ENCODE results near the gene DNM1. TPM values are rescaled to one million over a fixed set of nuclear protein-coding genes. Genes with fewer than 3 reads are reported as not detected.
"Not testable (repeated sequence)": the region's sequence is repeated elsewhere in the genome, so short reads cannot be mapped to it uniquely, and the experiment has no call there.

Gene DNM1
- total RNA-seq, 1 experiment from 2014 or later = 3.9 TPM

GRCh38 chr9:128226412-128226801 is 23.2 kb downstream of the DNM1 start:
- Histone ChIP-seq H3K4me1 (no peaks in the 10 kb centered on the region), H3K9me3 (no peaks in the 10 kb centered on the region), H3K36me3 (ENCODE audit: control insufficient read depth, insufficient read depth, low read length) (no peaks in the 10 kb centered on the region), H3K4me3 (ENCODE audit: low read depth, low read length) (no peak overlapping the region), H3K27me3 (replicated peaks; ENCODE audit: control insufficient read depth, insufficient read depth, low read length) (no peaks in the 10 kb centered on the region)
- H3K4me3 Mint-ChIP-seq (ENCODE audit: unreplicated experiment) = no peak overlapping the region
- DNase-seq = no peak
- H3K36me3 Mint-ChIP-seq (ENCODE audit: insufficient read depth, unreplicated experiment) = peaks cover 5% of the 10 kb centered on the region
- ChIA-PET POLR2A (no interaction called here), CTCF (no interaction called here)
- BruUV-seq (replicated peaks) = no TSS peak
- no peaks in the 10 kb centered on the region for H3K4me1 Mint-ChIP-seq (ENCODE audit: low read depth, unreplicated experiment)
- no peak for TF ChIP-seq CTCF (IDR thresholded peaks at IDR 0.05; ENCODE audit: insufficient read depth in 1 of 2, low read depth in 1 of 2, low read length in 1 of 2, severe bottlenecking in 1 of 2, unreplicated experiment in 1 of 2)
- intact Hi-C loops (cut with micrococcal nuclease; ENCODE audit: unreplicated experiment) = no loop called here
- no peaks in the 10 kb centered on the region for H3K27me3 Mint-ChIP-seq (ENCODE audit: insufficient read depth, unreplicated experiment)
- H3K27ac Mint-ChIP-seq (ENCODE audit: unreplicated experiment) = no peak overlapping the region
- no peaks in the 10 kb centered on the region for H3K9me3 Mint-ChIP-seq (ENCODE audit: unreplicated experiment)

GRCh38 chr9:128230897-128231296 is 27.7 kb downstream of the DNM1 start:
- DNase-seq; H3K27me3 ChIP-seq (replicated peaks; ENCODE audit: control insufficient read depth, insufficient read depth, low read length); H3K36me3 ChIP-seq (ENCODE audit: control insufficient read depth, insufficient read depth, low read length); H3K4me1 ChIP-seq; CTCF ChIA-PET; H3K27ac Mint-ChIP-seq (ENCODE audit: unreplicated experiment); H3K4me3 Mint-ChIP-seq (ENCODE audit: unreplicated experiment); H3K4me1 Mint-ChIP-seq (ENCODE audit: low read depth, unreplicated experiment); intact Hi-C loops (cut with micrococcal nuclease; ENCODE audit: unreplicated experiment); H3K36me3 Mint-ChIP-seq (ENCODE audit: insufficient read depth, unreplicated experiment); H3K27me3 Mint-ChIP-seq (ENCODE audit: insufficient read depth, unreplicated experiment); H3K9me3 ChIP-seq; H3K4me3 ChIP-seq (ENCODE audit: low read depth, low read length); BruUV-seq (replicated peaks); POLR2A ChIA-PET; H3K9me3 Mint-ChIP-seq (ENCODE audit: unreplicated experiment): not testable (repeated sequence)

- BruUV-seq (replicated peaks) = no TSS peak
Measured at GRCh38 chr9:128231638-128232527, 28.7 kb downstream of the DNM1 start.

More at GRCh38 chr9:128231638-128232527, 28.7 kb downstream of the DNM1 start:
- Histone ChIP-seq H3K36me3 (ENCODE audit: control insufficient read depth, insufficient read depth, low read length) (no peaks in the 10 kb centered on the region), H3K4me1 (no peaks in the 10 kb centered on the region), H3K9me3 (no peaks in the 10 kb centered on the region), H3K4me3 (ENCODE audit: low read depth, low read length) (no peak overlapping the region), H3K27me3 (replicated peaks; ENCODE audit: control insufficient read depth, insufficient read depth, low read length) (no peaks in the 10 kb centered on the region)
- ChIA-PET POLR2A (interaction anchor here (0.6 kb wide), 1 partner anchor 21 kb away, joined by 3 read pairs; no protein-coding TSS in a partner anchor), CTCF (interaction anchor here (0.7 kb wide), 1 partner anchor 13 kb away, joined by 3 read pairs; no protein-coding TSS in a partner anchor)
- H3K4me3 Mint-ChIP-seq (ENCODE audit: unreplicated experiment) = no peak overlapping the region
- H3K4me1 Mint-ChIP-seq (ENCODE audit: low read depth, unreplicated experiment) = no peaks in the 10 kb centered on the region
- no peaks in the 10 kb centered on the region for H3K9me3 Mint-ChIP-seq (ENCODE audit: unreplicated experiment)
- no peaks in the 10 kb centered on the region for H3K27me3 Mint-ChIP-seq (ENCODE audit: insufficient read depth, unreplicated experiment)
- intact Hi-C loops (cut with micrococcal nuclease; ENCODE audit: unreplicated experiment) = no loop called here
- no peaks in the 10 kb centered on the region for H3K36me3 Mint-ChIP-seq (ENCODE audit: insufficient read depth, unreplicated experiment)
- no peak for TF ChIP-seq CTCF (IDR thresholded peaks at IDR 0.05; ENCODE audit: insufficient read depth in 1 of 2, low read depth in 1 of 2, low read length in 1 of 2, severe bottlenecking in 1 of 2, unreplicated experiment in 1 of 2)
- H3K27ac Mint-ChIP-seq (ENCODE audit: unreplicated experiment) = no peak overlapping the region
- peak in 1 of 2 experiments; percentile 31 for DNase-seq

Data from Caco-2 (cell line).